Measurements from ENCODE around the gene GALNT18. TPM values are rescaled to one million over a fixed set of nuclear protein-coding genes. Genes with fewer than 3 reads are reported as not detected.
A peak's percentile ranks its signal among the peaks of the same experiment; 100 is the strongest.

Gene GALNT18
- total RNA-seq, 1 experiment from 2014 or later = 6.6 TPM

DNA sequence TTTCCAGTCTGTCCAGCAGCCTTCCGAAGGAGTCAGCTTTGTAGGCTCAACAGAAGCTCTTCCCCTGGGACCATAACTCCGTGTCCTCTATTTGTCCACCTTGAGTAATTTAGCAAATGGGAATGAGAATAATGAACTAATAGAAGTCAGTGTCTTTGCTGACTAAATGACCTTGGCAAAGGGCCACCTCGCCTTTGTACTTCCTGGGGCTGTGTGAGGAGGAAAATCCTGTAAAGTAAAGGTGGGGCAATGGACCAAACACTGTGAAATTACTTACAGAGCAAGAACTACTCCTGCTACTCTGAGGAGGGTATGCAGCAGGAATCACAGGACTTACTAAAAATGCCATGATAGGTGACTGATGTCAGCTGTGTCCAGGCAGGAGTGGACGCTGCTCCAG, 232.6 kb downstream of the GALNT18 start:
- no peaks in the 10 kb centered on the region for H3K36me3 ChIP-seq

DNA sequence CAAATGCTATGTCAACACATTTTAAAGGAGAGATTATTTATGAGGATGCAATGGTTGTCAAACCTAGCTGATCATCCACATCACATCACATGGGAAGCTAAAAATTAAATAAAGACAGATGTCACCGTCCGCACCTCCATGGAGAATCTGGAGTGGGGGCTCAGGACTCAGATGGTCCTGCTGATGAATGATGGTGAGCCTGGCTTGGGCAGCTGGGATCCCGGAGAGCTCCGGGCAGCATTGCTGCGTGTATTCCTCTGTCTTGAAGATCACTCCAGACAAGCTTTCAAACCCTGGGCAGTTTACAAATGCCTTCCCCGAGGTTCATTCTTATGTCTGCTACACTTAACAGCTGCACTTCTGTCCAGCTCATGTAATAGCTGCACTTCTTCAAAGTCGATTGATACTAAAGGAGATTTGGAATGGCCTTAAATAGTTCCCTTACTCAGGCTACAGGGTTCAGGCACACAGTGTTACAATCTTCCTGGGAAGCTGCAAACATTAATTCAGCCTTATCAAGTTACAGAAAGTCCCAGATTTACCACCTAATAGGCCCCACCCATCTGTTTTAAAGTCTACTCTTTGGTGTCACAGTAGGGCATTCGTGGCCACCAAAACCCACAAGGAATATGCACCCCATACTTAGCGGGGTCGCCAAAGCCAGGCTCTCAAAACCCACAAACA, 234.0 kb downstream of the GALNT18 start:
- H3K27ac ChIP-seq = no peak overlapping the region
- peaks cover 14% of the 10 kb centered on the region for H3K4me1 ChIP-seq (replicated peaks)
- H3K36me3 ChIP-seq = no peaks in the 10 kb centered on the region
- no peaks in the 10 kb centered on the region for H3K9me3 ChIP-seq (replicated peaks)
- no peaks in the 10 kb centered on the region for H3K27me3 ChIP-seq (replicated peaks)
- DNase-seq (ENCODE audit: low read depth in 1 of 2, low spot score in 2 of 2) = no peak
- no peak overlapping the region for H3K4me3 ChIP-seq

More for the DNA sequence above, 232.6 kb downstream of the GALNT18 start:
- Histone ChIP-seq H3K9me3 (replicated peaks) (no peaks in the 10 kb centered on the region), H3K27ac (no peak overlapping the region), H3K4me3 (no peak overlapping the region), H3K27me3 (replicated peaks) (no peaks in the 10 kb centered on the region), H3K4me1 (replicated peaks) (peaks cover 14% of the 10 kb centered on the region)
- no peak for DNase-seq (ENCODE audit: low read depth in 1 of 2, low spot score in 2 of 2)

DNA sequence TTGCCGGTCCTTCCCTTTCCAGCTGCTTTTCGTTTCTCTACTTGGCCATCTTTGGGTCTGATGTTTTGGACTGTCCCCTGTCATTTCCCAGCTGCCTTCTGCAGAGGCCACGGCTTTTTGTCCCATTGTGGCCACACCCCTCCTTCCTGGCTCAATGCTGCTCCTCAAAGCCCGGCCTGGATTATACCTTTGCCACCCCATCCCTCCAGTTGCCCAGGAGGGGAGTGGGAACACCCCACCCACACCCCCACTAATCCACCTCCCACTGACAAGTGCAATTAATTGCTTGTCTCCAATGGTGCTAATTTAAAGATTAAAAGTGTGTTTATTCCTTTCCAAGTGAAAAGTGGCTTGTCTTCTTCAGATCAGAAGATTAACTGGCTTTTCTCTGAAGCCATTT, 234.6 kb downstream of the GALNT18 start:
- Histone ChIP-seq H3K27me3 (replicated peaks) (no peaks in the 10 kb centered on the region; the same call in 1 of the 2 replicates), H3K36me3 (no peaks in the 10 kb centered on the region), H3K27ac (no peak overlapping the region), H3K4me3 (no peak overlapping the region), H3K4me1 (replicated peaks) (peaks cover 10% of the 10 kb centered on the region), H3K9me3 (replicated peaks) (no peaks in the 10 kb centered on the region)
- no peak for DNase-seq (ENCODE audit: low read depth in 1 of 2, low spot score in 2 of 2)

DNA sequence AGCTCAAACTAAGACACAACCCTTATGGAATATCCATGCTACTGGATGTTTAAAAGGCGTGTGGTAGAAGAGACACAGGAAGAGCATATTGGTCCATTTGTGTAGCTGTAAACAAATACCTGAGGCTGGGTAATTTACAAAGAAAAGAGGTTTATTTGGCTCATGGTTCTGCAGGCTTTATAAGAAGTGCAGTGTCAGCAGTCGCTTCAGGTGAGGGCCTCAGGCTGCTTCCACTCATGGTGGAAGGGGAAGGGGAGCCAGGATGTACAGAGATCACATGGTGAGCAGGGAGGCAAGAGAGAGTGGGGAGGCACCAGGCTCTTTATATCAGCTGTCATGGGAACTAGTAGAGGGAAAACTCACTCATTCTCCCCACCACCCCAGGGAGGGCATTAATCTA, 237.0 kb downstream of the GALNT18 start:
- DNase-seq (ENCODE audit: low read depth in 1 of 2, low spot score in 2 of 2) = no peak
- peaks cover 4% of the 10 kb centered on the region; the same call in 1 of the 2 replicates for H3K9me3 ChIP-seq (replicated peaks)
- no peaks in the 10 kb centered on the region; the same call in 1 of the 2 replicates for H3K27me3 ChIP-seq (replicated peaks)
- H3K4me3 ChIP-seq = no peak overlapping the region
- peaks cover 9% of the 10 kb centered on the region for H3K4me1 ChIP-seq (replicated peaks)
- no peaks in the 10 kb centered on the region for H3K36me3 ChIP-seq
- no peak overlapping the region for H3K27ac ChIP-seq

DNA sequence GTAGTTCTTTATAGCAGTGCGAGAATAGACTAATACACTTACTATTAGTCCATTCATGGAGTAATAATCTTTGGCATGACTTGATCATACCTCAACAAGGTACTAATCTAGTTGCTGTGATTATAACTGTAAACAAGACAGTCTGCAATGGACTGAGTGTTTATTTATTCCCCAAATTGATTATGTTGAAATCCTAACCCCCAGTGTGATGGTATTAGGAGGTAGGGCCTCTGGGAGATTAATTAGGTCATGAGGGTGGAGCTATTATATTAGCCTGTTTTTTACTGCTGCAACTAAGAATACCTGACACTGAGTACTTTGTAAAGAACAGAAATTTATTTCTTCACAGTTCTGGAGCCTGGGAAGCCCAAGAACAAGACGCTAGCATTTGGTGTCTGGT, 237.8 kb downstream of the GALNT18 start:
- no peak for DNase-seq (ENCODE audit: low read depth in 1 of 2, low spot score in 2 of 2)
- H3K4me3 ChIP-seq = no peak overlapping the region
- no peaks in the 10 kb centered on the region; the same call in 1 of the 2 replicates for H3K27me3 ChIP-seq (replicated peaks)
- H3K27ac ChIP-seq = no peak overlapping the region
- H3K36me3 ChIP-seq = no peaks in the 10 kb centered on the region
- peaks cover 4% of the 10 kb centered on the region; the same call in 1 of the 2 replicates for H3K9me3 ChIP-seq (replicated peaks)
- H3K4me1 ChIP-seq (replicated peaks) = peaks cover 9% of the 10 kb centered on the region

DNA sequence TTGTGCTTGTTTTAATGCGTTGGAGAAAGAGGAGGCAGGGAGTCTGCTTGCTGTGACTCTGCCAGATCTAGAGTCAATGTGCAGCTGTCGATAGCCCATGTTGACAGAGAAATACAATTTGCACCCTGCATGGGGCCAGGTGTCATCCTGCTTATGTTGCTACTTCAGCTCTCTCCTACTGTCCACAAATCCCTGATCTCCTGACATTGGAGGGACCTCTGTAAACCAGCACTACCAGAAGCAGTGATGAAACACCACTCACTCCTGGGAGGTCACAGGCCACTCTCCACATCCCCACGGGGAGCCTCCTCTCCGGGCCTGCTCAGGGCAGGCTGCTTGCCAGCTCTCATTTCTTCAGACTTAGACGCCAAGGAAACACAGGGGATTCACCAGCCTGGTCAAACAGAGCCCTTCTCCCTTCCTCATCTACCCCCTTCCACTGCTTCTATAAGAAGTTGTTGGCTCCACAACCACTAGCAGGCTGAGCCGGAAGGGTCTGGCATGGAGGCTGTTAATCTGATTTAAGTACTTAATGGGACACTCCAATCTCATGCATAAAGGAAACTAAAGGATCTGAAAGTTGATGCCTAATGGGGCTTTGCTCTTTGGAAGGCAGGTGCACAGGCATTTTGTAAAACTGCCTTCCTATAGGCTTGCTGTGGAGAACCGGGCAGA, 238.8 kb downstream of the GALNT18 start:
- H3K27ac ChIP-seq = no peak overlapping the region
- H3K36me3 ChIP-seq = no peaks in the 10 kb centered on the region
- peaks cover 4% of the 10 kb centered on the region; the same call in 1 of the 2 replicates for H3K9me3 ChIP-seq (replicated peaks)
- H3K27me3 ChIP-seq (replicated peaks) = no peaks in the 10 kb centered on the region; the same call in 1 of the 2 replicates
- peaks cover 9% of the 10 kb centered on the region for H3K4me1 ChIP-seq (replicated peaks)
- no peak for DNase-seq (ENCODE audit: low read depth in 1 of 2, low spot score in 2 of 2)
- H3K4me3 ChIP-seq = no peak overlapping the region

DNA sequence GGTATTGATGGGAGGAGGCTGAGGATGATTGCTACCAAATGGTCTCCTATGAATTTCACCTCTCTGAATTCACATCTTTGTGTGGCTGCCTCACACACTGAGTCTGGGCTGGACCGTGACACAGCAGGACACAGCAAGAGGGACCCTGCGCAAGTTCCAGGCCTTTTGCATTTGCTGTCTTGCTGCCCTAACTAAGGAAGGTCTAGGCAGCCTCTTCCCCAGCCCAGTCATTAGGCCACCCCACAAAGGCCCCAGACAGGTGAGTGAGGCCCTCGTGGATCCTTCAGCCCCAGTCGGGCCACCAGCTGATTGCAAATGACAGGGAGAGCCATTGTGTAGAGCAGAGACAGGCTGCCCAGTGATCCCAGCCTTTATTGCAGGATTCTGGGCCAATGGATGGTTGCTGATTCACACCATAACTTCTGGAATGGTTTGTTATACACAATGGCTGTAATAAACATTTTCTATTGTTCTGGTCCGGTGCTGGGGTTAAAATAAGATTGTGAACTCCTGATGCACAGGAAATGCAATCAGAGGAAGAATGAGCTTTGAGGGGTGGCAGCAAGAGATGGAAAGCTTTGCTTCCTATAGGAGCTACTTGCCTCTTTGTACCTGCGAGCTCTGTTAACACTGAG, 240.2 kb downstream of the GALNT18 start:
- Histone ChIP-seq H3K27me3 (replicated peaks) (no peaks in the 10 kb centered on the region; the same call in 1 of the 2 replicates), H3K4me3 (no peak overlapping the region), H3K9me3 (replicated peaks) (peaks cover 4% of the 10 kb centered on the region; the same call in 1 of the 2 replicates), H3K27ac (no peak overlapping the region), H3K36me3 (no peaks in the 10 kb centered on the region), H3K4me1 (replicated peaks) (peaks cover 9% of the 10 kb centered on the region)
- peak in 1 of 2 experiments; percentile 40 for DNase-seq (ENCODE audit: low read depth in 1 of 2, low spot score in 2 of 2)

DNA sequence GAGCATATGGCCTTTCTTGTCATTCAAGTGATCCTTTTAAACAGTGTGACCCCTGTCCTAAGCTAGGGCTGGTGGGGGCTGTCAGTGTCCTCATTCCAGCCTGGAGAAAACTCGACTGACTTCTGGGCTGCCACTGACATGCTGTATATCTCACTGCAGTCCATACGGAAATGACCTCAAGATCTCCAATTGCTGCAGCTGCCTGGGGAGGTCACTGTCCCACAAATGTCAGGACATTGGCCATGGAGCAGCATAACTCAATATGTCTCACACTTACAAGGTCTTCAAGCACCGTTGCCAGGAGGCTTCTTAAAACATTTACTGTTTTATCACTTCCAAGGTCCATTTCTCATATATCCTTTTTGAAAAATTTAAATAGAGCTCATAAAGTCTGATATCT, 240.9 kb downstream of the GALNT18 start:
- Histone ChIP-seq H3K27me3 (replicated peaks) (no peaks in the 10 kb centered on the region; the same call in 1 of the 2 replicates), H3K36me3 (no peaks in the 10 kb centered on the region), H3K27ac (no peak overlapping the region), H3K4me3 (no peak overlapping the region), H3K4me1 (replicated peaks) (peaks cover 9% of the 10 kb centered on the region), H3K9me3 (replicated peaks) (peaks cover 4% of the 10 kb centered on the region; the same call in 1 of the 2 replicates)
- DNase-seq (ENCODE audit: low read depth in 1 of 2, low spot score in 2 of 2) = no peak

DNA sequence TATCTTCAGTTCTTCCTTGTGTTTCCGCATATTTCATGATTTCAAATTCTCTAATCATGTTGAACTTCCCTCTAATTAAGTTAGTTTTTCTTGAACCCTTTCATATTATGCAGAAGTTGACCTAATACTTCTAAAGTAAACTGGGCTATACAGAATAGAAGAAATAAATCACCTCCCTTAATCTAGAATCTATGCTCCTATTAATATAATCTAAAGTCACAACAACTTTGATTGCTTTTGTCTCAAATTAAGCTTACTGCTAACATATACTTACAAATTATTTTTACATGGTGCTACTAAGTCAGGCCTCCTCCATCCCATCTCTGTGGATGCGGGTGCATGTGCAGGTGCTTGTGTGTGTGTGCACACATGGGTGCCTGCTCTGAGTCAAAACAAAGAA, 241.5 kb downstream of the GALNT18 start:
- no peak for DNase-seq (ENCODE audit: low read depth in 1 of 2, low spot score in 2 of 2)
- no peak overlapping the region for H3K27ac ChIP-seq
- H3K9me3 ChIP-seq (replicated peaks) = peaks cover 4% of the 10 kb centered on the region; the same call in 1 of the 2 replicates
- no peaks in the 10 kb centered on the region; the same call in 1 of the 2 replicates for H3K27me3 ChIP-seq (replicated peaks)
- peaks cover 9% of the 10 kb centered on the region for H3K4me1 ChIP-seq (replicated peaks)
- no peak overlapping the region for H3K4me3 ChIP-seq
- no peaks in the 10 kb centered on the region for H3K36me3 ChIP-seq

DNA sequence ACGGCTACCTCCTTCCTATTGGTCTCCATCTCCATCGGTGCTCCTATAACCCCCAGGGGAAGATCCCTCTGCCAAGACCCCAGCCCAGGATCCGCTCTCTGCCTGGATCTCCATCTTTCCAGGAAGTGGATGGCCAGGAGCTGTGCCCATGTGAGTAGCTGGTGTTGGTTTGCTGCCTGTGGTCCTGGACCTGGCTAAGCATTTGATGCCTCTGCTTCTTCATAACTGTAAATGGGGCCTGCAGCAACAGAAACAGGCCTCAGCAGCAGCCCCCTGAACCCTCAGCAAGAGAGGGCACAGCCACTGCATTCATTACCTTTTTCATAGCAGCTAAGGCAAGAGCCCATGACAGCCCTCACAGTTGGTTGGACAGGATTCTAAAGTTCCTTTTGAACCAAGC, 242.1 kb downstream of the GALNT18 start:
- Histone ChIP-seq H3K27me3 (replicated peaks) (no peaks in the 10 kb centered on the region; the same call in 1 of the 2 replicates), H3K27ac (no peak overlapping the region), H3K9me3 (replicated peaks) (peaks cover 4% of the 10 kb centered on the region; the same call in 1 of the 2 replicates), H3K4me3 (no peak overlapping the region), H3K36me3 (no peaks in the 10 kb centered on the region), H3K4me1 (replicated peaks) (peaks cover 9% of the 10 kb centered on the region)
- DNase-seq (ENCODE audit: low read depth in 1 of 2, low spot score in 2 of 2) = no peak

DNA sequence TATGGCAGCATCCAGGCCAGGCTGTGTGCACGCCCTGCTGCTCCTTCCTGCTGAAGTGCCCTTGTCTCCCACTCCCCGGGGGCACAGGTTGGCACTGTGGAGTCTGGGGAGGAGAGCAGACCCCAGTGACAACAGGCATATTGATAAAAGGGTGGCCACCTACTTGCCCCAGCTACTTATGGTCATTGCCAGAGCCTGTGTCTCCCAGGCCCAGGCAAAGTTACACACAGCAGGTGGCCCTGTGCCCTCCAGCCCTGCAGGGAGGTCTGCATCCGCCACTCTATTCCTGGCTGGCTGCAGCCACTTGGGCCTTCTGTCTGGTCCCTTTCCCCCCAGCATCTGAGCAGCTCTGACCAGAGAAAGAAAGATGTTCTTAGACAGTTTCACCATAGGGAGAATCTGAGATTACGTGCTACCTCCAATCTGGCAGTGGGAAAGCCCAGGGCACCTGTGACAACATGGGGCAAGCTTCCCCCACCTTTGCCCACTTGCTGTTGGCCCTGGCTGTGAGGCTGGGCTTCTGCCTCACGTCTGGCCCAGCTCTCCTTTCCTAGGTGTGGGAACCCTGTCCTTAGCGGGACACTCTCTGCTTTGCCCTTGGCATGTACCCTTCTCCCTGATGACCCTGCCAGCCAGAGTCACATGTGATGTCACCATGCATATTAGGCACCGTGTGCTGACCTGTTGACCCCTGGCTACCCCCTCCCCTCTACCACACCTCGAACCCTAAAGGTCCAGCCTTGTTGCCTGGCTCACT, 243.4 kb downstream of the GALNT18 start:
- Histone ChIP-seq H3K4me3 (no peak overlapping the region), H3K27ac (no peak overlapping the region), H3K4me1 (replicated peaks) (peaks cover 9% of the 10 kb centered on the region), H3K9me3 (replicated peaks) (peaks cover 4% of the 10 kb centered on the region; the same call in 1 of the 2 replicates), H3K36me3 (no peaks in the 10 kb centered on the region), H3K27me3 (replicated peaks) (no peaks in the 10 kb centered on the region; the same call in 1 of the 2 replicates)
- no peak for DNase-seq (ENCODE audit: low read depth in 1 of 2, low spot score in 2 of 2)

DNA sequence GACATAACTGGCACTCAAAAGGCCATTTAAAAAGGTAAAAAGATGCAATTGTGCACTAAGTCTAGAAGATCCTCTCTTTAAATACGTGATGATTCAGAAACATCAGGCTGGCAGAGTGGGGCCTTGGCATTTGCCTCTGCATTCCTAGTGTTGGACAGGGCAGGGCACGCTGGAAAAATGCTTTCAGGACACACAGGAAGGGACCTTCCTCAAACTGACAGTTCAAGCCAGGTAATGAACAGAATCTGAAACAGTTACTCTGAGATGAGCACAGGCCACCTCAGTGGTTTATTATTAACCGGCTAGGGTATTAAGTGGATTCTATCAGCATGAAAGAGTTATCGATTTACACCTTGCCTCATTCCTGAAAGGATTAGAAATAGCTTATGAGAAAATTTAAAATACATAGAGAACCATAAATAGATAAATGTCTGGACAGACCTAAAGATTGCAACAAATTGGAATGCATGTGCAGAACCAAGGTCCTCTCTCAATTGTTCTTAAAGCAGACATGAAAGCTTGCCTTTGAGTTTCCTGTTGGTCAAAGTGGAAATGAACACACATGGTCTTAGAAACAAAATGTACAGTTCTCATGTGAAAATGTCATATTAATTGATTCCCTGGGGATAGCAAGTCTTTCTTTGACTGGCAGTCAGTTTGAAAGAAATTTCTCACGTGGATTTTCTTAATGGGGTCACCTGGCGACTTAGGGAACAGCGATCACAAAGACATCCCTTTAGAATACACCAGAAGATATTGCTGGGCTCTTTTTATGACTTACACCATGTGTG, 247.3 kb downstream of the GALNT18 start:
- no peak for DNase-seq (ENCODE audit: low read depth in 1 of 2, low spot score in 2 of 2)
- Histone ChIP-seq H3K4me1 (replicated peaks) (no peaks in the 10 kb centered on the region), H3K4me3 (no peak overlapping the region), H3K36me3 (no peaks in the 10 kb centered on the region), H3K27ac (no peak overlapping the region), H3K9me3 (replicated peaks) (no peaks in the 10 kb centered on the region), H3K27me3 (replicated peaks) (no peaks in the 10 kb centered on the region)

DNA sequence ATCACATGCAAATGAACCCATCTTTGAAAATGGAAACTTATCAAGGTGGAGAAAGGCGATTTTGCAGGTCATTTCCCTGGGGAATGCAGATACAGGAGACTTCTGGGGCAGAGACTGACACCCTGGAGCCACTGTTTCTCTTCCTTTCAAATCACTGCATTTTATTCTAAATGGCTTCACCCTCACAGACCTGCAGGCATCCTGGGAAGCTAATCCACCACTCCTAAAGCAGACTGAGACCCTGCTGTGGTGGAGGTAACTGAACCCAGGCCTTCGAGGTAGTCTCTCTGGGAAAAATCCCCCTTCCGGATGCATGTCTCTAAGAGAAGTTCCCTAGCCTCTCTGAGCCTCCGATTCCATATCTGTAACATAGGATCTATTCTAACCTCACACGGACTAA, 247.9 kb downstream of the GALNT18 start:
- H3K27me3 ChIP-seq (replicated peaks) = no peaks in the 10 kb centered on the region
- H3K27ac ChIP-seq = no peak overlapping the region
- no peak for DNase-seq (ENCODE audit: low read depth in 1 of 2, low spot score in 2 of 2)
- no peak overlapping the region for H3K4me3 ChIP-seq
- H3K36me3 ChIP-seq = no peaks in the 10 kb centered on the region
- no peaks in the 10 kb centered on the region for H3K4me1 ChIP-seq (replicated peaks)
- H3K9me3 ChIP-seq (replicated peaks) = no peaks in the 10 kb centered on the region
